Ecto neural progenitor cell (in vitro differentiated cells): ENCODE measurements around the gene LTF.

Experiments
- DNase-seq: peaks from one replicate; pipeline ENCODE4 v3.0.0-alpha.2; 2018; ENCODE audit warnings: low spot score

LTF gene

DNA sequence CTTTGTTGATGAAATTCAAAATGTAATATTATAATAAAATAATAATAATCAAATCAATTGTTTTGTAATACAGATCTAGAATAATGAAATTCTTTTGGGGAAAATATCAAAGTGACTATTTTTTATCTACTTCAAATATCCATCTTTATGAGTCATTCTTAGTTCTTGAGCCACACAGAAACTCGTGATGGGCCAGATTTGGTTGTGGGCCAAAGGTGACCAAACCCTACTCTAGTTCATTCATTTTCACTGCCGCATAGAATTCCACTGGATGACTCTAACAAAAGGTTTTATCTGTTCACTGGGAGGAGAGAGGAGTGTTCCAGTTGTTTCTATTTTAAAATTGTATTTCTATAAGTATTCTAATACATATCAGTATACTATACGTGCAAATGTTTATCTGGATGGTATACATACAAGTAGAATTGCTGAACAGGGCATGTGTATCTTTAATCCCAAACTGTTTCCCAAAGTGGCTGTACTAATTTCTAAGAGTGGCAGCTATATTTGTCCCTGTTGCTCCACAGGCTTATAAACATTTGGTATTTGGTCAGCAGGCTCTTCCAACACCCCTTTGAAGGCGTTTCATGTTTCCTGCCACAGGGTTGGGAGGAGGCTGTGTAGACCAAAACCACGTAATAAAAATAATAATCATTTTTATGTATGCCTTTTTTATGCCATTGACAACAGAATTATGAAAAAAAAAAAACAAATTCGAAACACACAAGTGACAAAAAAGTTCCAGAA is 25.8 kb upstream of the LTF start:
- DNase-seq, result no peak

DNA sequence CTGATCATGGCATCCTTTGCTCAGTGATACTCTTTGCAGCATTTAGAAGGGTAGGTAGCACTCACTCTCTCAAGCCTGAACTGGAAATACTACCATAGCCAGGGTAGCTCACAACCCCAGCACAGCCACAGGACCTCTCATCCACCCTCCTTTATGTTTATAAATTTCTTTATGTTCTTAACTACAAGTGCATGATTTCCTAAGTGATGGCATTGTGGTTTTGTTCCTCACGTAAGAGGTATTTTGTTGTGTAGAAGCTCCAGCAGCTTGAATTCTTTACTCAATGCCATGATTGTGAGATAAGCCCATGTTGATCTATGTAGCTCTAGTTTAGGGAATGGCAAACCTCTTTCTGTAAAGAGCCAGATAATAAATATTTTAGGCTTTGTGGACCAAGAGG is 25.2 kb upstream of the LTF start:
- no peak for DNase-seq

GRCh38 chr3:46489381-46489780 is 24.7 kb upstream of the LTF start:
- no peak for DNase-seq

DNA sequence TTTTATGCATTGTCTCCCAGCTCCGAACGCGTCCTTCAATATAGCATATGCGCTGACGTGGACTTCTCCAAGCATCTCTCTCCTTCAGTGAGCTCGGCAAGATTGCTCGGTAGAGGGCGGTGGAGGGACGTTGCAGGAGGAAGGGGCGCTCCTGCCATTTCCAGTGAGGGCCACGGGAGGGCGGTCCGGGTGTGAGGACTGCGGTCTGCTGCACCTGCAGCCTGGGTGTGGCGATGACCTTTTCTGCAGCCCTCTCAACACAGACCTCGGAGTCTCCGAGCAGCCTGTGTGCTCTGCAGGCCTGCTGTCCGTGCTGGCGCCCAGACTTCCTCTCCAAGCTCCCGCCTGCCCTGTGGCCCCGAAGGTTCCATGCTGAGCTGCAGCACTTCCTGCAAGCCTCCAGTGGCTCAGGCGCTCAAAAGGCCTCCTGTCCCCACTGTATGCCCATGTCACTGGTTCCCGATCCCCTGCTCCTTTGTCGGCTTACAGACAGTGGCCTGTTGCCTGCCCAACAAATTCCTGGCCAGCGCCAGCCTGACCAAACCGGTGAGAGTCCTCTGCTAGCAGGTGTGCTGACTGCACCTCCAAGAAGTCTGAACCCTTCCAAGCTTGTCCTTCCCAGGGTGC is 24.1 kb upstream of the LTF start:
- peak; percentile 91 for DNase-seq

DNA sequence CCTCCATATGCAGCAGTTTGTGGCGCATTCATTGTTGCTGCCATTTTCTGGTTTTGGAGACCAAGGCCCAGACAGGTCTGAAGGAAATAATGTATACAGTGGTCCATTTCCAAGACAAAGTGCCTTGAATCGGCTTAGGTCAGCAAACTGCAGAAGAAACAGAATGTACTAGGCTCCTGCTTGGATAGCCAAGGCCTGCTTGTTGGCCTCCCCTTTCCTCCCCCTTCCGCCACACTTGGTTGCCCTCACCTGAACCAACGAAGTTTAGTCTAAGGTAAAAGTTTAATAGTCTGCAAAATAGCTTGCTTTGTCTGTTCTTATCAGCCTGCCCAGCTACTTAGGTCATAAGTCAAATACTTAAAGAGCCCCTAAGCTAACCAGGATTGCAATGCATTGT is 21.1 kb upstream of the LTF start:
- no peak for DNase-seq

- no peak for DNase-seq
Measured at GRCh38 chr3:46484911-46485778, 20.4 kb upstream of the LTF start.

DNA sequence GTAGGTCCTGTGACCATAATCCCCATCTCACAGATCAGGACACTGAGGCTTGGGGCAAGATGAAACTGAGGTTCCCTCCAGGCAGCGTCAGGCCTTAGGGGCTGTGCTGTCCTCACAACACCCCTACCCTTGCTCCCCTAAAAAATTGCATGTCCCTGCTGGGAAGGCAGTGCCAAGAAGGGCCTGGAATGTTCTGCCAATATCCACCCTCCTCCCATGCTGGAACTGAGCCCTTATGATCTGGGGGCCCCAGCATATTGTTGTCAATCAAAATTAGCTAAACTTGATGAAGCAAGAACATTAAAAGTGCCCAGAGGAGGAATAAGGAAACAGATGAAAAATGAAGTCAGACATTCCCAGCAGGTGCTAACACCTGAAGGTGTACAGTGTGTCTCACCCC is 19.7 kb upstream of the LTF start:
- no peak for DNase-seq

- DNase-seq, result no peak
Measured at GRCh38 chr3:46483825-46484224, 19.1 kb upstream of the LTF start.

- DNase-seq, result no peak
Measured at GRCh38 chr3:46482632-46483350, 18.1 kb upstream of the LTF start.

DNA sequence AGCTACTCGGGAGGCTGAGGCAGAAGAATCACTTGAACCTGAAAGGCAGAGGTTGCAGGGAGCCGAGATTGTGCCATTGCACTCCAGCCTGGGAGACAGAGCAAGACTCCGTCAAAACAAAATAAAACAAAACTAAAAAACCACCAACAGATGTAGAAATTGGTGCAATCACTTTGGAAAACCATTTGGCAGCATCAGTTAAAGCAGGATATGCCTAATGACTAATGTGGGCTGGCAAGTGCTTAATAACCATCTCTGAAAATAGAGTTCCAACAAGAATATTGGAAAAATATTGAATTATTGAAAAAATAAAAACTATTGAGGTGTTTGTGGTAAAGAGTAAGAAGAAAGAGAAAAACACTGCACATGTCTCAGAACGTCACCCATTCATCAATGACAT is 16.9 kb upstream of the LTF start:
- DNase-seq, result no peak

- DNase-seq, result no peak
Measured at GRCh38 chr3:46480491-46481195, 15.9 kb upstream of the LTF start.

- DNase-seq, result no peak
Measured at GRCh38 chr3:46479696-46480095, 15.0 kb upstream of the LTF start.

GRCh38 chr3:46479021-46479420 is 14.3 kb upstream of the LTF start:
- no peak for DNase-seq

DNA sequence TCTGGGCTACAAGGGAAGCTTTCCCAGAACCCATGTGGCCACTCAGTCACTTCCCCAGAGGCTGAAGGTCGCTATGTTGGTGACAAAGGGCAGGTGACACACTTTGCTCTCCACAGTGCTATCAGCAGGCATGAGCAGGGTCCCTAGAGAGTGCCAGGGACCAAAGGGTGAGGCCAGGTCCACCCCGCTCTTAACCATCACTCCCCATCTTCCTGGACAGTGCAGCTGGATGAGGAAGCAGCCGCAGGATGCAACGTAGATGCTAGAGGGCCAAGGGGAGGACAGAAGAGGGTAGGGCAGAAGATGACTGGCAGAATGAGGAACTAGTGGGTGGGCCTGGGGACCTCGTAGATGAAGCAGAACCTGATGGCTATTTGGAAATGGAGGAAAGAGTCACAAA is 13.6 kb upstream of the LTF start:
- DNase-seq, result no peak

DNA sequence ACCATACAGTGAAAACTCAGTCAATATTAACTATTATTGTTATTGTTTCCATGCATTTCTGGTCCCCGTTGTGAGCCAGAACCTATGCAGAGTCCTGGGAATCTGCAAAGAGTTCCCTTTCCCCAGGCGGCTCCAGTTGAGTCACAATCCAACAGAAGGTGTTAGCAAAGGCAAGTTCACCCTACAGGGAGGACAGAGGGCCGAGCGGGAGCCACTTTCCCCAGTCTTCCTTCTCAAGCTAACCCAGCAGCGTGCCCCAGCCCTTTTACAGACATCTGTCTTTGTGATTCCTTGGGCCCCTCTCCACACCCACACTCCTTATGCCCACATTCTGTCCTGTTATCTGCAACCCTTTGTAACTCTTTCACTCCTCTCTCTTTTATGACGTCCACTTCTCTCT is 13.1 kb upstream of the LTF start:
- no peak for DNase-seq

- peak; percentile 12 for DNase-seq
Measured at GRCh38 chr3:46477145-46477544, 12.4 kb upstream of the LTF start.

DNA sequence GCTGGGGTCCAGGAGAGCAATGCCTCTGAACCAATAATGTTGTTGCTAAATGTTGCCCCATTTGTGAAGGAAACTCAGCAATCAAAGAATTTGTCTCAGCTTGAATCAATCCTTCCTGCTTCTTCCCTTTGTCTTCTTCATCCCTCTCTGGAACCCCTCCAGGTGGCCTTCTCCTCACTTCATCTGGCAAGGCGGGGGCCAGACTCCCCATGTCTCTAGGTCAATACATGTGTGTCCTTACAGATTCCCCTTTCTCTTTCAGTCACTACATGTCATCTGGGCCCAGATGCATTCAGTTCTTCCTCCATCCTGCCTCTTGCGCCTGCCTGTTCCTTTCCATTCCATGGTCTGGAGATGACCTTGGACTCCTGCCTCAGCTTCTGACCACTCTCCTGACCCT is 8.0 kb upstream of the LTF start:
- peak; percentile 19 for DNase-seq

DNA sequence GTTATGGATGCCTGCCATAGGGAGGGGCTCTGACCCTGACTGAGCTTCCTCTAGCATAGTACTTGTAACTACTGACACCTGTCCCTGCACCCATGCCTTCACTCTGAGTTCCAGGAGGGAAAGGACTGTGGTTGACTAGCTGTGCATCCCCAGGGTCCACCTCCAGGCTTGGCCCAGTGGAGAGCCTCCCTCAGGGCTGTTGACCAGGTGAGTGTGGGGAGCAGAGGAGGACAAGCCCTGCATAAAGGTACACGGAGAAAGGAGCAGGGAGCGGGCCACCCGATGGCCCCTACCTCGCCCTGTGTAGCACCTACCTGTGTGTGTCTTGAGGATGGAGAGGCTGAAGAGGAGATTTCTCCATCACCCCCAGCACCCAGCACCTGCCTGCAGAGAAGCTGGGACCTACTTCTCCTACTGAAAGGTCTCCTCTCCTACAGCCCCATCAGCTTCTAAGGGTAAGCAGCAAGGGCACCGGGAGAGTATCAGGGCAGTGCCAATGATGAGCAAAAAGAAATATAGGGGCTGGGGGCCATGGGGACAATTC is 6.7 kb upstream of the LTF start:
- peak; percentile 27 for DNase-seq

GRCh38 chr3:46470831-46471230 is 6.1 kb upstream of the LTF start:
- peak; percentile 34 for DNase-seq

- peak; percentile 37 for DNase-seq
Measured at GRCh38 chr3:46469680-46470357, 5.1 kb upstream of the LTF start.
